GM12873 (cell line): ENCODE results near the gene ZNF768.

Experiments used
- TF ChIP-seq, protein P1 (sequence below): IDR thresholded peaks from 2 replicates; pipeline ENCODE4 v1.5.1; 2012; ENCODE audit warnings: low read depth, mild to moderate bottlenecking, moderate library complexity, low read length, control low read depth; ENCODE audit not compliant: insufficient read depth; ENCODE audit errors: missing control alignments

Gene ZNF768

DNA sequence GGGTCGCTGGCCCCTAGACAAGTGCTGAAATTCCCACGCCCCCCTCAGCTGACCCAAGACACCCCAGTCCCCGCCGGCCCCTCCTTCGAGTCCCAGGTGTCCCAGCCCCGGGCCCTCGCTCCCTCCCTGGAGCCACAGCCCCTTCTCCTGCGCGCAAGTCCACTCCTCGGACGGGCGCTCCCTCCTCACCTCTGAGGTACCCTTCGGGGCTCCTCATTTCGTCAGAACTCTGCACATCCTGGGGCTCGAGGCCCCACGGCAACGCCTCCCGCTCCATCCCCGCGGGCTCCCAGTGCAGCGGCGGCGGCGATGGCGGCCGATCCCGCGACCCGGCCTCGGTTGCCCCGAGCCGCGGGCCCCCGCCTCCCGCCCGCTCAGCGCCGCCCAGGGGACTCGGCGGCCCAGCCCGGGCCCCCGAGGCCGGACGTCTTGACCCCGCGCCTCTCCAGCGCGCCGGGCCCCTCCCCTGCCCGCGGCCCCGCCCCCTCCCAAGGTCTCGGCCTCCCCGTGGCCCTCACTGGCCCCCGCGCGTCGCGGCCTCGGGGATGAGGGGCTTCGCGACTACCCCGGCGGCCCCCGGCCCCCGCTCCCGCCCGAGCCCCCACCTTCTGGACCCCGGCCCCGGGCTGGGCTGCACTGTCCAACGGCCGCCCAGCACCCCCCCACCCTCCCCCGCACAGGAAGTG is at the start of gene ZNF768:
Gene ZNF768 (minus strand): TSS at position 430 of the 686 bp plus-strand sequence. CDS start 153 bp downstream, at position 277.
- TF ChIP-seq, protein P1, sequence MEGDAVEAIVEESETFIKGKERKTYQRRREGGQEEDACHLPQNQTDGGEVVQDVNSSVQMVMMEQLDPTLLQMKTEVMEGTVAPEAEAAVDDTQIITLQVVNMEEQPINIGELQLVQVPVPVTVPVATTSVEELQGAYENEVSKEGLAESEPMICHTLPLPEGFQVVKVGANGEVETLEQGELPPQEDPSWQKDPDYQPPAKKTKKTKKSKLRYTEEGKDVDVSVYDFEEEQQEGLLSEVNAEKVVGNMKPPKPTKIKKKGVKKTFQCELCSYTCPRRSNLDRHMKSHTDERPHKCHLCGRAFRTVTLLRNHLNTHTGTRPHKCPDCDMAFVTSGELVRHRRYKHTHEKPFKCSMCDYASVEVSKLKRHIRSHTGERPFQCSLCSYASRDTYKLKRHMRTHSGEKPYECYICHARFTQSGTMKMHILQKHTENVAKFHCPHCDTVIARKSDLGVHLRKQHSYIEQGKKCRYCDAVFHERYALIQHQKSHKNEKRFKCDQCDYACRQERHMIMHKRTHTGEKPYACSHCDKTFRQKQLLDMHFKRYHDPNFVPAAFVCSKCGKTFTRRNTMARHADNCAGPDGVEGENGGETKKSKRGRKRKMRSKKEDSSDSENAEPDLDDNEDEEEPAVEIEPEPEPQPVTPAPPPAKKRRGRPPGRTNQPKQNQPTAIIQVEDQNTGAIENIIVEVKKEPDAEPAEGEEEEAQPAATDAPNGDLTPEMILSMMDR = no peak

DNA sequence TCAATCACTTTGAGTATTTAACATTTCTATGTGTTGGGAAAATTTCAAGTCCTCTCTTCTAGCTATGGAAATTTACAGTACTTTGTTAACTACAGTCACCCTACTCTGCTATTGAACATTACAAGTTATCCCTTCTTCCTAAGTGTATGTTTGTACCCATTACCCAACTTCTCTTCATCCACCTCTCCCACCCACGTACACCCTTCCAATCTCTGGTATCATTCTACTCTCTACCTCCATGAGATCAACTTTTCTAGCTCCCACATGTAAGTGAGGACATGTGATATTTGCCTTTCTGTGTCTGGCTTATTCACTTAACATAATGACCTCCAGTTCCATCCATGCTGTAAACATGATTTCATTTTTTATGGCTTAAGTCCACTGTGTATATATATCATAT is 48.3 kb upstream of the ZNF768 start:
- TF ChIP-seq, protein P1 = no peak

DNA sequence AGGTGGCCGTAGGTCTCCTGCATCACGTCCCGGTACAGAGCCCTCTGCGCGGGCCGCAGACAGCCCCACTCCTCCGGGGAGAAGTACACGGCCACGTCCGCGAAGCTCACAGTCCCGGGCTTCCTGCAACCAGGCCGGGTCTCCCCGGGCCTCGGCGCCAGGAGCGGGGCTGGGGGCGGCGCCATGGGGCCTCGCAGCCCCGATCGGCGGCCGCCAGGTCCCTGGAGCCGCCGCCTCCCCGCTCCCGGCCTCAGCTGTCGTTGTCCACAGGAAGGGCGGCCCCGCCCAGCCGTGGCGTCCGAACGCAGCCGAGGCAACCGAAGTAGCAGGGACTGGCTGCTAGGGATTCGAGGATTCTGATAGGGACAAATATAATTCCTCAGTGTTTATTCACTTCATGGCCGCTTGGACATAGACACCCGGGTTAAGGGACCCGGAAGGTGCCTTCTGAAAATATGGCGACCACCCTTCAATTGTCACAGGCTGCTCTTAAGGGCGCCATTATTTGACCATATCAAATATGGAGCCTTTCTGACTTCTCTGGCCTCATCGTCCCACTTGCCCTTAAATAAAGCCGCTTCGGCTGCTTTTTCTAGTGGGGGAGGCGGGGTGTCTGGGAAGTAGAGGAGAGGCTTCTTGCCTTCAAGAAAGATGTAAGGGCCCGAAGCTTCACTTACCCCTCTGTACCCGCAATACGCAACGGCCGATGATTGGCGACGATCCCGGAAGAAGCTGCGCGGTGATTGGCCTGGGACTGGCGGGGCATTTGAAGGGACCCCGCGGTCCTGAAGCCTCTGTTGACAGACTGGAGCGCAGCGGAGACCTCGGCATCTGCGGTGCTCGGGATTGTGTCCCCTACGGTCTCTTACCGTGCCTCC is 45.3 kb upstream of the ZNF768 start, which contains the start of gene ZNF688:
Gene ZNF688 (minus strand): TSS at position 270 of the 878 bp plus-strand sequence. CDS start 85 bp downstream, at position 185.
- TF ChIP-seq, protein P1 = no peak

DNA sequence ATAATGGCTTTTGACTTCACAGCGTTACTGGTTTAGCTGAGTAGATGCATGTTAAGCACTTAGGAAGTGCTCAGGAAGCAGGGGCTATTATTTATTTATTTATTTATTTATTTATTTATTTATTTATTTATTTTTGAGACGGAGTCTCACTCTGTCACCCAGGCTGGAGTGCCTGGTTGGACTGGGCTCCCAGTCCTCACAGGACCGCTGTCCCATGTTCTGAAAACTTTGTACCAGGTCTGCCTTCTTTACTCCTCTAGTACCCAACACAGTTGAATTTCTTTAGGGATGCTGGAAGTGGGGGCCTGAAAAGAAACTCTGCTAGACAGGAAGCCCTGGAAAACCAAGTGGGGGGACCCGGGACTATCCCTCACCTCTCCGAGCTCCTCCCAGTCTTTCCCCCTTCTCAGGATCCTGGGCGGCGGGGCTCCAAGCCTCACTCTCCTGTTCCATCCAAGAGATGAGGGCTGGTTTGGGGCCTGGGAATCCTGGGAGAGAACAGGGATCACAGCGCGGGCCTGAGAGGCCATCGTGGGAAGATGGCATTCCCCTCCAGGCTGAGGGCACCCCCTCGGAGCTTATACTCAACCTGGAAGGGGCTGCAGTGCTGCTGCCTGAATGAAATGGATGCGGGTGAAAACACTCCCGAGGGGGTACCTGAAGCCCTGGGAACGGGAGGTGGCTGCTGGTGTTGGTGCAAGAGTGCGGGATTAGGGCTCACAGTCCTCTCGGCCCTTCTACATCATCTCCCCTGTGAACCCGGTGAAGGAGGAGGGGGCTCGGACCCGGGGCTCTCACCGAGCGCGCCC is 44.5 kb upstream of the ZNF768 start:
- TF ChIP-seq, protein P1 = no peak

DNA sequence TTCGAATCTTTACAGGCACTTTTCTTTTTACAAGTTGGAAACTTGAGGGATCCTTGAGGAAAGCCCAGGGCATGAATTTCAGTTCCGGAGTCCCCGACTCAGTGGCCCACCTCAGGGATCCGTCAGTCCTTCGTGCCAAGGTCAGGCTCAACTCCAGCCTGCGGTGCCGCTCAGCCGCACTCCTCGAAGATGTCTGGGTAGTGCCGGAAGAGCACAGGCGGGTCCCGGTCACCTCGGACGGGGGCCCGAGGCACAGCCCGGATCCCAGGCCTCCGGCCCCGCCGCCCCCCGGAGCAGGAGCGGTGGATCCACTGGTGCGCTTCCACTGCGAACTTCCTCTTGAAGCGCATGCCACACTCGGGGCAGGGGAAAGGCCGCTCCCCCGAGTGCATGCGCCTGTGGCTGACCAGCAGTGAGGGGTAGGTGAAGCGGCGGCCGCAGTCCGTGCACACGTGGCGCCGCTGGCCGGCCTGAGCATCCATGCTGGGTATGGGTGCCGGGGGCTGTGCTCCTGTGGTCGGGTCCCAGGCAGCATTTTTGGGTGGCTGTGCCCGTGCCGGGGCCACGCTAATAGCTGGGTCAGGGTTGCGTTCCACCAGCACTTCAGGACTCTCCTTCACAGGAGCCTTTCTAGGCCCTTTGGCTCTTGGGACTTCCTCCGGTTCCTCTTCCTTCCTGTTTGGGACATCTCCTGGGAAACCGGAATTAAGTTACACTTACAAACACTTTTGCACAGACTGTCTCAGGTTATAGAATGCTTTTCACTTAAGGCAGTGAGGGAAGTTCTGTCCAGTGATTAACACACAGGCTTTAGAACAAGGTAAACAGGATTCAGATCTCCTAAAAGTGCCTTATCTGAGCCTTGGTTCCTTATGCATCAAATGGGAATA is 43.6 kb upstream of the ZNF768 start:
- TF ChIP-seq, protein P1 = no peak

DNA sequence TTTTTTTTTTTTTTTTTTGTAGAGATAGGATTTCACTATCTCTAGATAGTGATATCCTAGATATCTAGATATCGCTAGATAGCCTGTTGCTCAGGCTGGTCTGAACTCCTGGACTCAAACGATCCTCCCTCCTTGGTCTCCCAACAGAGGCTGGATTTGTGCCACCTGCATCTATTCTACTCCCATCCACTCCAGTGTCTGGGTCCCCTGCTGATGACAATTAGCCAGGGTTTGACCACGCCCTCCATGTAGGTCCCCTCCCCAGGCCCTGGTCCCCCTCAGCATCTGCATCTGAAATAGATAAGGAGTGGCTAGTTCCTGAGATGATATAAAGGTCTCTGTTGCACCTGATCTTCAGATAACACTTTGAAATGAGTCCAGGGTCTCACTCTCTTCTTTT is 42.9 kb upstream of the ZNF768 start:
- TF ChIP-seq, protein P1 = no peak
